ENCODE results near the gene KRTAP2-3.

DNA sequence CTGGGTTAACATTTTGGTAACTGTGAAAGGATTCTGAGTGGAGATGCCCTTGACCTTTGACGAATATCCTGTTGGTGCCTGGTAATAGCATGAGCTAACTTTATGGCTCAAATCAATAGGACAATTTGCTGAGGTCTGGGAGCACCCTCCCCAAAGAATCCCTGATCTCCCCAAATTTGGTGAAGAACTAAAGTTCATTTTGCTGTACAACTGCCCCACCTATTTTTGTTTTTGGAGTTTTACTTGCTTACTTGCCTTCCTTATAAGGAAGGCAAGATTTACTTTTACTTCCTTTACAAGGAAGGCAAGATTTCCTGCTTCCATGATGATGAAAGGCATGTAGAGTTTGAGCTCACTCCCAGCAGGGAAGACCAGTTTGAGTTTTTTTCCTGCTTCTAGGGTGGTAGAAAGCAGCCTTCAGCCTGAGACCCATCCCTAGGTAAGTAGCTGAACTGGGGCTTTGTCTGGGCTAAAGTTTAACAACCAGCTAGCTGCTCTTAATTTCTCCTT, 48.1 kb upstream of the KRTAP2-3 start:
- no peak for TF ChIP-seq POLR2AphosphoS5 (IDR thresholded peaks at IDR 0.05; ENCODE audit: low read depth, low read length)
- no peak for TF ChIP-seq POLR2A (IDR thresholded peaks at IDR 0.05; ENCODE audit: low read depth, low read length)
- no peak for TF ChIP-seq TAF1 (IDR thresholded peaks at IDR 0.05; ENCODE audit: borderline replicate concordance, low read depth, low read length)

All from GM12892 (cell line).